NCI-H510A (cell line): ENCODE data around the gene RNF169.

Experiments used
- DNase-seq: peaks from one replicate; lab custom pipeline; 2025; lab: John Stamatoyannopoulos, UW

RNF169 gene

GRCh38 chr11:74770456-74770855 lies 21.8 kb downstream of the RNF169 start:
- DNase-seq, result no peak

- no peak for DNase-seq
Observed at GRCh38 chr11:74771139-74771538, 22.5 kb downstream of the RNF169 start.

GRCh38 chr11:74773476-74773875 lies 24.8 kb downstream of the RNF169 start:
- no peak for DNase-seq

GRCh38 chr11:74775762-74776161 lies 27.1 kb downstream of the RNF169 start:
- no peak for DNase-seq

- DNase-seq, result no peak
Observed at GRCh38 chr11:74776546-74776945, 27.9 kb downstream of the RNF169 start.

- DNase-seq, result no peak
Observed at GRCh38 chr11:74777038-74777437, 28.4 kb downstream of the RNF169 start.

- DNase-seq, result no peak
Observed at GRCh38 chr11:74777877-74778276, 29.2 kb downstream of the RNF169 start.

GRCh38 chr11:74778581-74778980 lies 29.9 kb downstream of the RNF169 start:
- no peak for DNase-seq

- DNase-seq, result no peak
Observed at GRCh38 chr11:74780248-74781005, 31.8 kb downstream of the RNF169 start.

- DNase-seq, result no peak
Observed at GRCh38 chr11:74783241-74783871, 34.7 kb downstream of the RNF169 start.

- no peak for DNase-seq
Observed at GRCh38 chr11:74784234-74784633, 35.6 kb downstream of the RNF169 start.

- DNase-seq, result no peak
Observed at GRCh38 chr11:74784726-74785125, 36.1 kb downstream of the RNF169 start.

GRCh38 chr11:74786574-74786973 lies 37.9 kb downstream of the RNF169 start:
- DNase-seq, result no peak

GRCh38 chr11:74791333-74792100 lies 42.9 kb downstream of the RNF169 start:
- DNase-seq, result no peak

GRCh38 chr11:74806267-74806666 lies 57.6 kb downstream of the RNF169 start:
- no peak for DNase-seq

GRCh38 chr11:74809801-74810200 lies 61.2 kb downstream of the RNF169 start:
- no peak for DNase-seq

- DNase-seq, result no peak
Observed at GRCh38 chr11:74815966-74816365, 67.3 kb downstream of the RNF169 start.

- no peak for DNase-seq
Observed at GRCh38 chr11:74816664-74817063, 68.0 kb downstream of the RNF169 start.

- DNase-seq, result no peak
Observed at GRCh38 chr11:74818283-74818946, 69.8 kb downstream of the RNF169 start.

- no peak for DNase-seq
Observed at GRCh38 chr11:74819400-74819799, 70.8 kb downstream of the RNF169 start.

GRCh38 chr11:74820763-74821162 lies 72.1 kb downstream of the RNF169 start:
- no peak for DNase-seq

GRCh38 chr11:74822170-74822569 lies 73.5 kb downstream of the RNF169 start:
- no peak for DNase-seq
